ENCODE results near the gene ANKRD63. TPM values are rescaled to one million over a fixed set of nuclear protein-coding genes. Genes with fewer than 3 reads are reported as not detected.

ANKRD63 gene
- total RNA-seq, 1 donor from 2014 or later = not detected

DNA sequence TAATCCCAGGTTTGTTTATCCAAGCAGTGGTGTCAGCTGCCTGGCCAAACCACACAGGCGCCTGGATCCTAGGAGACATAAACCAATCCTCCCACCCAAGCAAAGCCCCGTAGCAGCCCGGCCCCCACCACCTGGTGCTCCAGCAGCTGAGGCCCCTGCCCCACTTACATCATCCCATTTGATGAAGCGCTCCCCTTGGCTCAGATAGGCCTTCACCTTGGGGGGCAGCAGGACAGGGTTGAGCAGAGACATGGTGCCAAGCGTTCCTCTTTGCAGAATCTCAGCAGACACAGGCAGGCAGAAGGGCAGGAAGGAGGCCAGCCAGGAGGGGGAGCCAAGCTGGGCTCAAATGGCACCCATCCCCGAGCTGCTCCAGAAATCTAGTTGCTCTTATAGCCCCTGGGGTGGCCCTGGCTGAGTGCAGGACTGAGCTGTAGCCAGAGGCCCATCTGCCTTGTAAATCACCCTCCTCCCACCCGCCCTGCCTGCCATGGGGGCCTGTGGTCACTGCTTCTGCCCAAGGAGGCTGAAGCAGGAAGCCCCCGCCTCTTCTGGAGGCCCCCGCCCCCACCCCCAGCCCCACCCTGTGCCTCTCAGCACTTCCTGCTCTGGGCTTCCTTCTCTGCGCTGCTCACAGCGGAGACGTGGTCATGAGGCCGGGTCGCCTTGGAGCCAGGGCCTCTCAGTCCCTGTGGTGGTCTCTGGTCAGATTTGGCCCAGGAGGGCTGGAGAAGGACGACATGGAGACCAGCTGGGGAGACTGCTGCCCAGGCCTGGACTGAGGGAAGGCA is 24.8 kb upstream of the ANKRD63 start, which contains the start of gene PLCB2:
TSS of gene PLCB2 (minus strand) at position 515 of the 791 bp plus-strand sequence. CDS start at position 252, 263 bp downstream.
- H3K27ac Mint-ChIP-seq = peak within 1 kb of the TSS; percentile 94
- H3K9me3 Mint-ChIP-seq = no peaks in the 10 kb centered on the region
- Histone ChIP-seq H3K4me3 (no peak within 1 kb of the TSS), H3K9ac (no peak within 1 kb of the TSS), H2AFZ (replicated peaks) (peak within 1 kb of the TSS; percentile 17), H3F3A (ENCODE audit: low read depth) (no peaks in the 10 kb centered on the region), H3K9me3 (ENCODE audit: low read depth) (no peaks in the 10 kb centered on the region), H3K27me3 (peaks cover 23% of the 10 kb centered on the region), H3K27ac (no peak within 1 kb of the TSS), H4K20me1 (ENCODE audit: low read depth) (no peaks in the 10 kb centered on the region), H3K4me2 (no peak within 1 kb of the TSS), H3K36me3 (no peaks in the 10 kb centered on the region), H3K79me2 (ENCODE audit: low read depth) (no peaks in the 10 kb centered on the region), H3K4me1 (peaks cover 14% of the 10 kb centered on the region)
- no peak within 1 kb of the TSS for H3K4me3 Mint-ChIP-seq
- TF ChIP-seq EZH2phosphoT487 (IDR thresholded peaks at IDR 0.05) (no peak), CTCF (IDR thresholded peaks at IDR 0.05) (peak; percentile 38)
- peaks cover 26% of the 10 kb centered on the region for H3K4me1 Mint-ChIP-seq
- H3K27me3 Mint-ChIP-seq (ENCODE audit: insufficient read depth, low read depth) = peaks cover 26% of the 10 kb centered on the region
- no peak for DNase-seq (ENCODE audit: low spot score)
- no peaks in the 10 kb centered on the region for H3K36me3 Mint-ChIP-seq

GRCh38 chr15:40306908-40307307 is 24.0 kb upstream of the ANKRD63 start:
- Histone ChIP-seq H3K4me2 (no peak overlapping the region), H3K9ac (no peak overlapping the region), H2AFZ (replicated peaks) (peak overlapping the region; percentile 17), H3K79me2 (ENCODE audit: low read depth) (no peaks in the 10 kb centered on the region), H3K27ac (no peak overlapping the region), H3K36me3 (no peaks in the 10 kb centered on the region), H3K9me3 (ENCODE audit: low read depth) (no peaks in the 10 kb centered on the region), H3K27me3 (peaks cover 18% of the 10 kb centered on the region), H3F3A (ENCODE audit: low read depth) (no peaks in the 10 kb centered on the region), H3K4me1 (peaks cover 16% of the 10 kb centered on the region), H3K4me3 (no peak overlapping the region), H4K20me1 (ENCODE audit: low read depth) (no peaks in the 10 kb centered on the region)
- peaks cover 27% of the 10 kb centered on the region for H3K27me3 Mint-ChIP-seq (ENCODE audit: insufficient read depth, low read depth)
- H3K36me3 Mint-ChIP-seq = no peaks in the 10 kb centered on the region
- H3K4me3 Mint-ChIP-seq = no peak overlapping the region
- peaks cover 28% of the 10 kb centered on the region for H3K4me1 Mint-ChIP-seq
- no peak for DNase-seq (ENCODE audit: low spot score)
- H3K27ac Mint-ChIP-seq = peak overlapping the region; percentile 50
- TF ChIP-seq CTCF (IDR thresholded peaks at IDR 0.05) = no peak
- TF ChIP-seq EZH2 (IDR thresholded peaks at IDR 0.05) = no peak
- no peak for TF ChIP-seq EZH2phosphoT487 (IDR thresholded peaks at IDR 0.05)
- H3K9me3 Mint-ChIP-seq = no peaks in the 10 kb centered on the region

DNA sequence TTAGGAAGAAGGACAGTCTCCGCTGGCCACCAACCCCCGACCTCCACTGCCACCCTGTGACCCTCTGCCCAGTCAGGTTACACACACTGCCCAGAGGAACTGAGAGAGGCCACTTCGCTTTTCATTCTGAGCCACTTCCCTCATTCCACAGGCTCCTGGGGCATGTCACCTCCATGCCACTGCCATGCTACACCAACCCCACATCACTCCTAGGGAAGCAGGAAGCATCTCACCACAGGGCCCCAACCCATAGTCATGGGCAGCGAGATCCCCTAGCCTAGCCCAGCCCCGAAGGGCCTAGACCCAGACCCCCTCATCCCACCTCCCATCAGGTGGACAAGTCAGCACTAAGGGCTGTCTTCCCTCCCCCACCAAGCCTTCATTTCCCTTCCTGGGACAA is 23.5 kb upstream of the ANKRD63 start:
- no peaks in the 10 kb centered on the region for H3K36me3 ChIP-seq
- H3K9ac ChIP-seq = no peak overlapping the region
- no peak overlapping the region for H3K4me3 ChIP-seq
- Mint-ChIP-seq H3K4me3 (no peak overlapping the region), H3K27me3 (ENCODE audit: insufficient read depth, low read depth) (peaks cover 29% of the 10 kb centered on the region), H3K9me3 (peaks cover 2% of the 10 kb centered on the region), H3K36me3 (no peaks in the 10 kb centered on the region), H3K4me1 (peaks cover 33% of the 10 kb centered on the region), H3K27ac (peak overlapping the region; percentile 50)
- H3K4me2 ChIP-seq = no peak overlapping the region
- H4K20me1 ChIP-seq (ENCODE audit: low read depth) = no peaks in the 10 kb centered on the region
- no peaks in the 10 kb centered on the region for H3F3A ChIP-seq (ENCODE audit: low read depth)
- no peak for TF ChIP-seq EZH2phosphoT487 (IDR thresholded peaks at IDR 0.05)
- no peak for TF ChIP-seq EZH2 (IDR thresholded peaks at IDR 0.05)
- no peak for TF ChIP-seq CTCF (IDR thresholded peaks at IDR 0.05)
- no peaks in the 10 kb centered on the region for H3K9me3 ChIP-seq (ENCODE audit: low read depth)
- DNase-seq (ENCODE audit: low spot score) = no peak
- H2AFZ ChIP-seq (replicated peaks) = peak overlapping the region; percentile 17
- H3K4me1 ChIP-seq = peaks cover 21% of the 10 kb centered on the region
- H3K27me3 ChIP-seq = peaks cover 13% of the 10 kb centered on the region
- H3K27ac ChIP-seq = no peak overlapping the region
- H3K79me2 ChIP-seq (ENCODE audit: low read depth) = no peaks in the 10 kb centered on the region
